ENCODE measurements around the gene FITM1. TPM values are rescaled to one million over a fixed set of nuclear protein-coding genes. Genes with fewer than 3 reads are reported as not detected.

The FITM1 gene
- total RNA-seq, 1 donor from 2014 or later, result 0.27 TPM

DNA sequence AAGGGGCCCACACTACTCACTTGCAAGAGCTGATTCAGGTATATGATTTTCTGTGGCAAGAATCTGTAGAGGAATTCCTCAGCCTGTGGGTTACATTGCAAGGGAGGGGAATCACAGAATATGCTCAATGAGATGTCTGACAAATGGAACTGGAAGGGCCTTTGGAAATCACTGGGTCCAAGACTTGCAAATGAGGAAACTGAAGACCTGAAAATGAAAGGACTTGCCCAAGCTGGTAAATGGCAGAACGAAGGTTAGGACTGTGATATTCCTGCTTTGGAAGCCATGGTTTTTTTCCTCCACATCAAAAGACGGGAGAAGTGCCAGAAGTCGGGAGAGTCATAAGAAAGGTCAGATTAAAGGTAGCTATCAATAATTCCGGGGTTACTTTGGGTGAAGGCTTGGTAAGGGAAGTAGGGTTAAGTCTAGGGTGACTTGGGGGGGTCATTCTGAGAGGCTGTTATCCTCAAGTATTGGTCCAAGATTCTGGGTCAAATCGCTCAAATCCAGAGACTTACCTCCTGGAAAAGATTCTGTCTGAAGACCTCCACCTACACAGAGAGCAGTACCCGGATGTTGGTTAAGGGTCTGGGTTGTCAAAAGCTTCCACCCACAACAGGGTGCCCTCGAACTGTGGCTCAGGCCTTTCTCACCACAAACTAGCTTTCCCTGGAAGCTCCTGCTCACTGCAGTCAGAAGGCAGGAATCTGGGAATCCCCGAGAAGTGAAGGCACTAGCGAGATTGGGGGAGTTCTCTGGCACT, 15.4 kb downstream of the FITM1 start:
- no peak for DNase-seq (ENCODE audit: low spot score)
- H3K36me3 Mint-ChIP-seq (ENCODE audit: low read depth), result peaks cover 7% of the 10 kb centered on the region
- H3K27me3 Mint-ChIP-seq (ENCODE audit: low read depth), result no peaks in the 10 kb centered on the region
- H3K4me1 Mint-ChIP-seq (ENCODE audit: low read depth), result peaks cover 40% of the 10 kb centered on the region
- TF ChIP-seq, protein P1, sequence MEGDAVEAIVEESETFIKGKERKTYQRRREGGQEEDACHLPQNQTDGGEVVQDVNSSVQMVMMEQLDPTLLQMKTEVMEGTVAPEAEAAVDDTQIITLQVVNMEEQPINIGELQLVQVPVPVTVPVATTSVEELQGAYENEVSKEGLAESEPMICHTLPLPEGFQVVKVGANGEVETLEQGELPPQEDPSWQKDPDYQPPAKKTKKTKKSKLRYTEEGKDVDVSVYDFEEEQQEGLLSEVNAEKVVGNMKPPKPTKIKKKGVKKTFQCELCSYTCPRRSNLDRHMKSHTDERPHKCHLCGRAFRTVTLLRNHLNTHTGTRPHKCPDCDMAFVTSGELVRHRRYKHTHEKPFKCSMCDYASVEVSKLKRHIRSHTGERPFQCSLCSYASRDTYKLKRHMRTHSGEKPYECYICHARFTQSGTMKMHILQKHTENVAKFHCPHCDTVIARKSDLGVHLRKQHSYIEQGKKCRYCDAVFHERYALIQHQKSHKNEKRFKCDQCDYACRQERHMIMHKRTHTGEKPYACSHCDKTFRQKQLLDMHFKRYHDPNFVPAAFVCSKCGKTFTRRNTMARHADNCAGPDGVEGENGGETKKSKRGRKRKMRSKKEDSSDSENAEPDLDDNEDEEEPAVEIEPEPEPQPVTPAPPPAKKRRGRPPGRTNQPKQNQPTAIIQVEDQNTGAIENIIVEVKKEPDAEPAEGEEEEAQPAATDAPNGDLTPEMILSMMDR (IDR thresholded peaks at IDR 0.05), result no peak
- H3K9me3 Mint-ChIP-seq (ENCODE audit: low read depth), result no peaks in the 10 kb centered on the region
- peak overlapping the region; percentile 98 for H3K4me3 Mint-ChIP-seq (ENCODE audit: unreplicated experiment)
- H3K27ac Mint-ChIP-seq (ENCODE audit: unreplicated experiment), result peak overlapping the region; percentile 97

DNA sequence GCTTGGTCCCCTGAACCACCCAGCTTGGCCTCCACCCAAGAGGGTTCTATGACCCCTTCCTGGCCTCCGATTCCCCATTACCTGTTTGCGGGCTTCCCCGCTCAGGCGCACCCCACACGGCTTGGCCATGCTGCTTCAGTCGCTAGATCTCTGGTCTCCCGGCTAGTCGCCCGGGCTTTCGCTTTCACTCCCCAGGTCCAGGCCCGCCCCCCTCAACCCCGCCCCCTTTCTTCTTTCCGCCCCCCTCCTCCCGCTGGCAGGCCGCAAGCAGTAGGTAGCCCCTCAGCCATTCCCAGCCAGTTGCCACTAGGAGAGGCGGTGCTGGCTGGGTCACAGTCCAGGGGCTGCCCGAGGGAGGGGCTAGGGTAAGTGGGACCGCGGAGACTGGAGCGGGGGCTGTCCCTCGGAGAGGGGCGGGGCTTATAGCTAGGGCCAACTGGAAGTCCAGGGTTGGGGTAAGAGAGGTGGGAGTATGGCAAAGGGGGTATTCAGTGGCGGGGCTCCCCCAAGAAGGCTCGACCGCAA, 16.1 kb downstream of the FITM1 start, which contains the start of gene PSME2:
TSS of gene PSME2 (minus strand) at position 158 of the 525 bp plus-strand sequence. CDS start at position 129, 29 bp downstream.
- H3K27me3 Mint-ChIP-seq (ENCODE audit: low read depth), result no peaks in the 10 kb centered on the region
- DNase-seq (ENCODE audit: low spot score), result peak; percentile 98
- H3K4me3 Mint-ChIP-seq (ENCODE audit: unreplicated experiment), result peak within 1 kb of the TSS; percentile 98
- H3K27ac Mint-ChIP-seq (ENCODE audit: unreplicated experiment), result peak within 1 kb of the TSS; percentile 97
- H3K4me1 Mint-ChIP-seq (ENCODE audit: low read depth), result peaks cover 38% of the 10 kb centered on the region
- H3K9me3 Mint-ChIP-seq (ENCODE audit: low read depth), result no peaks in the 10 kb centered on the region
- TF ChIP-seq, protein P1 (IDR thresholded peaks at IDR 0.05), result peak; percentile 12
- peaks cover 10% of the 10 kb centered on the region for H3K36me3 Mint-ChIP-seq (ENCODE audit: low read depth)

DNA sequence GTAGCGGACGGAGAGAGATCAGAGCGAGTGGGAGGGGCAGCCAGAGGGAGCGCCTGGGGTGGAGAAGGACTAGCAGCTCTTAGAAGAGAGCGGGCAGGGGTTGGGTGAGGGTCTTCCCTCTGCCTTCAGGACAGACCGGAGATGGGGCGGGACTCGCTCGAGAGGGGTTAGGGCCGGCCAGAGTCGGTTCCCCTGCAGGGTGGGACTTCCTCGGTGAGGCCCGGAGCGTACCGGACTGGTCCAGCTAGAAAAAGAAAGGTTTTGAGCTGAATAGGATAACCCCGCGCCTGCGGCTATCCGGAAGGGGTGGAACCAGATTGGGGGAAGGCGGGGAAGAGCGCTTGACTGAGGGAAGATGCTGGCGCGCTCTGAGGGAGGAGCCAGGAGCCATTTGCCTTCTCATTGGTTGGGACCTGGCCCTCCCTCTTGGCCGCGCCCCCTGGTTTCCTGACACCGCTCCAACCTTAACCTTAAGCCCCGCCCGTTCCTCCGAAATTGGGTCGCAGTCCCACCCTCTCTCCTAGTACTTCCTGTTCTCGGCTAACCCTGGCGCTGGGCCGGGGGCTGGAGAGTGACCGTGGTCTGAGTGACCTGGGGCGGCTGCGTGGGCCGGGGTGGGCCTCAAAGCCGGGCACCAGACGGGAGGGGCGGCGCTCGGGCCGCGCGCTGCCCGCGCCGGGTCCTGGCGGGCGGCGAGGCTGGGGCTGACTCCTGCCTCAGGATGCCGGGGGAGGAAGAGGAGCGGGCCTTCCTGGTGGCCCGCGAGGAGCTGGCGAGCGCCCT, 16.7 kb downstream of the FITM1 start, which contains the start of gene RNF31:
TSS of gene RNF31 (plus strand) at position 521 of the 783 bp plus-strand sequence. CDS start at position 722, 201 bp downstream.
- peaks cover 31% of the 10 kb centered on the region for H3K4me1 Mint-ChIP-seq (ENCODE audit: low read depth)
- peak within 1 kb of the TSS; percentile 97 for H3K27ac Mint-ChIP-seq (ENCODE audit: unreplicated experiment)
- TF ChIP-seq, protein P1 (IDR thresholded peaks at IDR 0.05), result no peak

DNA sequence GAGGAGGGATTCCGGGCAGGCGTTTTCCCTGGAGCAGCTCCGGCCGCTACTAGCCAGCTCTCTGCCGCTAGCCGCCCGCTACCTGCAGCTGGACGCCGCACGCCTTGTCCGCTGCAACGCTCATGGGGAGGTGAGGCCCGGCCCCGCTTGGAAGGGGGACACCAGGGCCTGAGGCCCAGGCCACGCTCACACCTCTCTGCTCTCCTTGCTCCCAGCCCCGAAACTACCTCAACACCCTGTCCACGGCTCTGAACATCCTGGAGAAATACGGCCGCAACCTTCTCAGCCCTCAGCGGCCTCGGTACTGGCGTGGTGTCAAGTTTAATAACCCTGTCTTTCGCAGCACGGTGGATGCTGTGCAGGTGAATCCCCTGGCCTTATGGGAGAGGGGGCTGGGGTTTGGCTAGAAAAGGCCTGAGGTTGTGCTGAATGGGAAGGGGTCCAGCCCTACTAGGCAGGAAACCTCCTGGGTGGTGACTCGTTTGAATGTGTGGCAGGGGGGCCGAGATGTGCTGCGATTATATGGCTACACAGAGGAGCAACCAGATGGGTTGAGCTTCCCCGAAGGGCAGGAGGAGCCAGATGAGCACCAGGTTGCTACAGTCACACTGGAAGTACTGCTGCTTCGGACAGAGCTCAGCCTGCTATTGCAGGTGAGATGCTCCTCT, 17.4 kb downstream of the FITM1 start:
- Mint-ChIP-seq H3K9me3 (ENCODE audit: low read depth) (no peaks in the 10 kb centered on the region), H3K27me3 (ENCODE audit: low read depth) (no peaks in the 10 kb centered on the region), H3K36me3 (ENCODE audit: low read depth) (peaks cover 13% of the 10 kb centered on the region), H3K27ac (ENCODE audit: unreplicated experiment) (peak overlapping the region; percentile 63), H3K4me3 (ENCODE audit: unreplicated experiment) (peak overlapping the region; percentile 98), H3K4me1 (ENCODE audit: low read depth) (peaks cover 29% of the 10 kb centered on the region)
- peak; percentile 80 for DNase-seq (ENCODE audit: low spot score)
- TF ChIP-seq, protein P1 (IDR thresholded peaks at IDR 0.05), result peak; percentile 7

More for the DNA sequence above, 16.7 kb downstream of the FITM1 start, which contains the start of gene RNF31:
- Mint-ChIP-seq H3K27me3 (ENCODE audit: low read depth) (no peaks in the 10 kb centered on the region), H3K4me3 (ENCODE audit: unreplicated experiment) (peak within 1 kb of the TSS; percentile 98), H3K36me3 (ENCODE audit: low read depth) (peaks cover 13% of the 10 kb centered on the region), H3K9me3 (ENCODE audit: low read depth) (no peaks in the 10 kb centered on the region)
- peak; percentile 99 for DNase-seq (ENCODE audit: low spot score)

Measured in chondrocyte (in vitro differentiated cells).